Measurements from ENCODE around the gene EPAS1. TPM values are rescaled to one million over a fixed set of nuclear protein-coding genes. Genes with fewer than 3 reads are reported as not detected.

The EPAS1 gene
- total RNA-seq, 1 donor = 132 TPM

DNA sequence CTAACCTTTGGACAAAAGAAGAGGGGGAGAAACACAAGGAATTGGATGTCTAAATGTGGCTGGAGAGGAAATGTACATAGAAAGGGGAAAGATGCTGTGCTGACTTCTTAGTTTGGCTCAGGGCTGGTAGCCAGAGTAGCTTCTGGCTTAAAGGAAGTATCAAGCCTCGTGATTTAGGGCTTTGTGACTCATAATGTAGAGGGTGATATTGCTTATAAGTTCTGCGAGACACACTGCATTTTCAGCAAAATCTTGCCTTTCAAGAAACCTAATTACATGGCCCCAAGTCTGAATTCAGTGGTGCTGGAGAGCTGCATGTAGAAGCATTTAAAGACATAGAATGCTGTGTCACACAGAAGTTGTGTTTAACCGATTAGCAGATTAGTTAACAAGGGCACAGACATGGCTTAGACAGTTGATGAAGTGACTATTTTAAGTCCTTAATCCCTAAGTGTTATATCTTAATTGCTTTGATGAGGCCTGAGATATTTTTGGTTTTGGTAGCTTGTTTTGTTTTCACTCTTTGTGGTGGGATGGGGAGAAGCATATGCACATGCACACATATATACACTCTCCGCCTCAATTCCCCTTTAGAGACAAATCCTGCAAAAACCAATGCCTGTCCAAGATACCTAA, 66.4 kb downstream of the EPAS1 start:
- TF ChIP-seq, protein P1, sequence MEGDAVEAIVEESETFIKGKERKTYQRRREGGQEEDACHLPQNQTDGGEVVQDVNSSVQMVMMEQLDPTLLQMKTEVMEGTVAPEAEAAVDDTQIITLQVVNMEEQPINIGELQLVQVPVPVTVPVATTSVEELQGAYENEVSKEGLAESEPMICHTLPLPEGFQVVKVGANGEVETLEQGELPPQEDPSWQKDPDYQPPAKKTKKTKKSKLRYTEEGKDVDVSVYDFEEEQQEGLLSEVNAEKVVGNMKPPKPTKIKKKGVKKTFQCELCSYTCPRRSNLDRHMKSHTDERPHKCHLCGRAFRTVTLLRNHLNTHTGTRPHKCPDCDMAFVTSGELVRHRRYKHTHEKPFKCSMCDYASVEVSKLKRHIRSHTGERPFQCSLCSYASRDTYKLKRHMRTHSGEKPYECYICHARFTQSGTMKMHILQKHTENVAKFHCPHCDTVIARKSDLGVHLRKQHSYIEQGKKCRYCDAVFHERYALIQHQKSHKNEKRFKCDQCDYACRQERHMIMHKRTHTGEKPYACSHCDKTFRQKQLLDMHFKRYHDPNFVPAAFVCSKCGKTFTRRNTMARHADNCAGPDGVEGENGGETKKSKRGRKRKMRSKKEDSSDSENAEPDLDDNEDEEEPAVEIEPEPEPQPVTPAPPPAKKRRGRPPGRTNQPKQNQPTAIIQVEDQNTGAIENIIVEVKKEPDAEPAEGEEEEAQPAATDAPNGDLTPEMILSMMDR (IDR thresholded peaks at IDR 0.05; ENCODE audit: insufficient read depth, low read depth, low read length) = no peak
- DNase-seq (ENCODE audit: low read depth) = peak; percentile 75

DNA sequence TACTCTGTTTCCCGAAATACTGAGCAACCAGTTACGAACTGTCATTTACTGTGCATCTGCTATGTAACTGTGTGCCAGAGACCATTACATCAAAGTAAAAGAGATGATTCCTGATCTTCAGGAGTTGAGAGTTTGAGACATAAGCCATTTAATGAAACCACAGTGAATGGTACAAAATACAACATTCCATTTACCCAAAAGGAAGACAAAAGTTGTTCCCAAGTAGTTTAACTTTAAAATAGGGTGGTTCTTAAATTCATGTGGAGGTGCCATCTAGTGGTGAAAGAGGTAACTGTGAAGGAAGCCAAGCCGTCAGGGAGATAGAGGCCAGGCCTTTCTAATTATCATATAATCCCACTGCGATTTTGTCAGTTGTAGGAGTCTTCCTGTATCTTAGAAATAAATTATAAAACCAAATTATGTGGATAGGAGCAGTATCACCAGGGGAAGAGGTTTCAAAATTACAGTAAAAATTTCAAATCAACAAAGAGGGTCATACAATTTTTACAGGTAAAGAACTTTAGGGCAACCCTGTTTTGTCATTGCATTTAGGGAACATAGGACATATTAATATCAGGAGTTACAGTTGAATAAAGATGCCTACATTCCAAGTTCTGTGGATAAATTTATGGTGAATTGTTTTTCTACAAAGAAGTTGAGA, 67.7 kb downstream of the EPAS1 start:
- TF ChIP-seq, protein P1 (IDR thresholded peaks at IDR 0.05; ENCODE audit: insufficient read depth, low read depth, low read length) = peak; percentile 81
- DNase-seq (ENCODE audit: low read depth) = peak; percentile 83
- H3K4me3 ChIP-seq (ENCODE audit: low read depth, low read length) = no peak overlapping the region

More for the DNA sequence above, 66.4 kb downstream of the EPAS1 start:
- no peak overlapping the region for H3K4me3 ChIP-seq (ENCODE audit: low read depth, low read length)

DNA sequence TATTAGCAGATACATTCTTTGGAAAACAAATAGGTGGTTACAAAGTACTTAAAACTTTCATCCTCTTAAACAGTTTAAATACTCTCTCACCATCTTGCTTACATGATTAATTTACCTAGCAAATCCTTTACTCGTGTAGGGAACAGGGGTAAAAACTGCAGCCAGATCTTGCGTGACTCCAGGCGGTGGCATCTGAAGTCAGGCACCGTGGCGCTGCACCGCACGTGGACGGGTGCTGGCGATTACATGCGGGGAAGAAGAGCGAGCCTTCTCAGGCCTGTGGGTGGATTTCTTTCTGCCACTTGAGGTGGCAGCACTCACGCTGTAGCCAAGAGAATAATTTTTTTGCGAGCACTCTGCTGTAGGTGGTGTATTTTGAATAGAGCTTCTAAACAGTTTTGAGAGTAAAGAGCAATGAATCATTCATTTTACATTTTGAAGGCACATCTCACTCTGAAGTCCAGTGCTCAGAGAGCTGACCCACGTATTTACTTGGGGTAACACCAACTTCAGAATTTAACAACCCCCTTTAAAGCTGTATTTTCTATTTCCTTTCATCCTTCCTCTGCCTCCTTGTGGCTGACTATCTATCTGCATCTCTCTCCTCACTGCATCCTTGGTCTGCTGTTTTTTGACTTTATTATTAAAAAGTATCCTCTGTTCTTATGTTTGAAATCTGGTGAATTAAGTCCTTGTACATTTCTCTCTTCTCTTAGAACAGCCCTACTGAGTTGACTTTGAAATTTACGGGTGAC, 68.9 kb downstream of the EPAS1 start:
- no peak overlapping the region for H3K4me3 ChIP-seq (ENCODE audit: low read depth, low read length)
- TF ChIP-seq, protein P1 (IDR thresholded peaks at IDR 0.05; ENCODE audit: insufficient read depth, low read depth, low read length) = peak; percentile 53
- DNase-seq (ENCODE audit: low read depth) = no peak

DNA sequence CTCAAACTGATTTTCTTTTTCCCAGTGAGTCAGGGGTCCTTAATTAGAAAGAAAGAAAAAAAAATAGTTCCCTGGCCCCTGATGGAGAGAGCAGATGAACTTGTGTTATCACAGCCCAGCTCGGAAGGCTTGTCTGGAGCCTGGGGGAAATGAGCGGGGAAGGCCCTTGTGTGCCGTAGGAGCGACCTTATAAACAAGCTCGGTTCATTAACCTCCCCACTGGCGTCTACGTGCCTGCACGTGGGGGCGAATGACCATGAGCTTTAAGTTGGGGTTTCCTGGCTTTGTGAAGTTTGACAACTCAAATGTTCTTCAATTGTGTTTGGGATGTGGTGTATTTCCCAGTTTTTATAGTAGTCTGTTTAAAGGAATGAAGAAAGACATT, 69.5 kb downstream of the EPAS1 start:
- TF ChIP-seq, protein P1 (IDR thresholded peaks at IDR 0.05; ENCODE audit: insufficient read depth, low read depth, low read length) = no peak
- H3K4me3 ChIP-seq (ENCODE audit: low read depth, low read length) = no peak overlapping the region
- no peak for DNase-seq (ENCODE audit: low read depth)

DNA sequence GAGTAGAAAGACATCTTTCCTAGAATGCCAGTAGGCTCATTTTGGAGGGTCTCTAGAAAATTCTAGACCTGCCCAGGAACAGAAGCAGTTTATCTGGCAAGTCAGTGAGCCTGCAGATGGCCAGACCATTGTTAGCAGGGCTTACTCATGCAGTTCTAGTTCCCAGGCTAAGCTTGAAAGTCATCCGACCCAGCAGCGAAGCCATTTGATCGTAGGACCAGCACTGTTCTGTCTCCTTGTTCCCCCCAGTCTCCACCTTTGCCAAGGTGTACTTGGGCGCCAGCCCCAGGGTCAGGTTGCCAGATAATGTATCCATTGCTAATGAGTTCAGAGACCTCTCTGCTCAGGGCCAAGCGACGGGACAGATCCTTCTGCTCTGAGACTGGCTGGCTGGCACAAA, 70.1 kb downstream of the EPAS1 start:
- H3K4me3 ChIP-seq (ENCODE audit: low read depth, low read length) = no peak overlapping the region
- DNase-seq (ENCODE audit: low read depth) = no peak
- TF ChIP-seq, protein P1 (IDR thresholded peaks at IDR 0.05; ENCODE audit: insufficient read depth, low read depth, low read length) = no peak

DNA sequence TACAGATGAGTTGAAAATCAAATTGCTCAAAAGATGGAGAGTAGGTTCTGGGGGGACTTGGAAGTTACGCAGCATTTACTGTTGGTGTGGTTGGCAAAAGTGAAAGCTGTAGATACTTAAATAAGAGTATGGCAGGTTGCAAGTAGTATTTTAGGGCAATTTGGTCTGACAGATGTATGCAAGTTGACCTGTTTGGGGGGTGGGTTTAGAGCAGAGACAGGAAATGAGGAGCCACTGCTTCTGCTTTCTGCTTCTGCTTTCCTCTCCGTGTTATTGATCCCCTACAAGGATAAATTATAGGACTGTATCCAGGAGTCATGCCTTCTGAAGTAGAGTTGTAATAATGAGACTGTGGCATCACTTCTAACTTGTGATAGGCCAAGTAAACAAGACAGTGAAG, 71.2 kb downstream of the EPAS1 start:
- no peak for DNase-seq (ENCODE audit: low read depth)
- H3K4me3 ChIP-seq (ENCODE audit: low read depth, low read length) = no peak overlapping the region
- TF ChIP-seq, protein P1 (IDR thresholded peaks at IDR 0.05; ENCODE audit: insufficient read depth, low read depth, low read length) = no peak

Data from fibroblast of villous mesenchyme (primary cell).